Stimulated activated CD8-positive, alpha-beta memory T cell treated with anti-CD3 and anti-CD28 coated beads, Interleukin-2, amount 100 ng/mL, for 1 hour (primary cell): Measurements from ENCODE around the gene CFAP210.

ENCODE experiments used
- DNase-seq, 2 donors: peaks; one replicate each; pipeline ENCODE4 v3.0.0-alpha.2; 2020; ENCODE audit warnings: low read depth in 2 of 2

The CFAP210 gene

DNA sequence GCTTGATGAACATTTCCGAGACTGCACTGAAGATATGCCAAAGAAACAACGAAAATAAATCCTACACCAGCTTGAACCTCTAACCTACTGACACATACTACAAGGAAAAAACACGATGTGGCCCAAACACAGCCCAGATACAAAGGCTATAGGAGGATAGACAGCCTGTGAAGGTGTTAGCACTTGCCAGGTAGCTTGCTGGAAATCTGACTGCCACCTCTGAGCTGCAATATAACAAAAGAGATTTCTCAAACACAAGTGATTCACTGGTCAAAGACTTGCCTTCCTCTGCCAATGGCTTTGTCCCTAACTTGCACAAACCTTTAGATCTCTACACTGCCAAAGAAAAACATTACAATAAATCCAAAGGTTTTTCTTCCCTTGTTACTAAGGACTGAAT lies 21.1 kb downstream of the CFAP210 start:
- DNase-seq = no peak

DNA sequence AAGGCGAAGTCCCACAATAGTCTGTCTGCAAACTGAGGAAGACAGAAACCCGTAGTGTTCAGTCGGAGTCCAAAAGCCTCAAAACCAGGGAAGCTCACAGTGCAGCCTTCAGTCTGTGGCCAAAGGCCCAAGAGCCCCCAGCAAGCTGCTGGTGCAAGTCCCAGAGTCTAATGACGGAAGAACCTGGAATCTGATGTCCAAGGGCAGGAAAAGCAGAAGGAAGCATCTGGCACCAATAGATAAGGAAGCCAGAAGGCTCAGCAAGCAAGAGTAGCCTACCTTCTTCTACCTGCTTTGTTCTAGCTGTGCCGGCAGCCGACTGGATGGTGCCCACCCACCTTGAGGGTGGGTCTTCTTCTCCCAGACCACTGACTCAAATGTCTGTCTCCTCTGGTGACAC lies 21.8 kb downstream of the CFAP210 start:
- no peak for DNase-seq

DNA sequence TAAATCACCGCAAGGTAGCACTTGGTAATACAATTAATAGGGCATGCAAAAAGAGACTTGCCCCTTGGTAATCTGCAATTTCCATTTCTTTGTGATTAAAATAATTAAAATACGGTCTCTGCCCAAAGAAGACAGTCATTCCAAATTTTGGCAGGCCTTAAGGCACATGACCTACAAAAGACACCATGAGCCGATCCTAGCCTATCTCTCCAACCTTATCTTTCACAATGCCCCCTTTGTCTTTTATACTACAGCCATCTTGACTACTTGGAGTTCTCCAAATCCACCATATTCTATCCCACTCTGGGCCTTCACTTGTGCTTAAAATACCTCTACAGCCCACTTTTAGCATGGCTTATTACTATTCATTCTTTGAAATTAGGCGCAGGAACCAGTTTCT lies 23.3 kb downstream of the CFAP210 start:
- no peak for DNase-seq

DNA sequence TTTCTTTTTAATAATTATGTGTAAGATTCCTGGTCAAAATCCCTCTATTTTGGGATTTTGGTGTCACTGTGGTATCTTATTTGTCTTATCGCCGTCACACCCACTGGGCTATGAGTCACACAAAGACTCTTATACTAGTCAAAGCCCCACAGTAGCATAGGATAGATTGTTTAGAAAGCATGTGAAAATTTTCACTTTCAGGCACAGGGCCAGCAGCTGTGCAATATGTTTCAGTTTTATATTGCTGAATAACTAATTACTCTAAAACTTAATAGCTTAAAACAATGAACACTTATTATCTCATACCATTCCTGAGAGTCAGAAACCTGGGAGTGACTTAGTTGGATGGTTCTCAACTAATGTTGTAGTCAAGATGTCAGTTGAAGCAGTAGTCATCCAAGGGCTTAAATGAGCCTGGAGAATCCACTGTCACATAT lies 24.0 kb downstream of the CFAP210 start:
- DNase-seq = no peak

DNA sequence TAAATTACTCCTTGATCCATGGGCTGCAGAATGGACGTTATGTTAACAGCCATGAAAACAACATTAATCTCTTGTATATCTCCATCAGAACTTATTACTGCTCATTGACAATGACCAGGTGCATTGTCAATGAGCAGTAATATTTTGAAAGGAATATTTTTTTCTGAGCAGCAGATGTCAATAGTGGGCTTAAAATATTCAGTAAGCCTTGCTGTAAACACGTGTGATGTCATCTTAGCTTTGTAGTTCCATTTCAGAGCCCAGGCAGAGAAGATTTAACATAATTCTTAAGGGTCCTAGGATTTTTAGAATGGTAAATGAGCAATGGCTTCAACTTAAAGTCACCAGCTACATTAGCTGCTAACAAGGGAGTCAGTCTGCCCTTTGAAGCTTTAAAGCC lies 26.6 kb downstream of the CFAP210 start:
- DNase-seq = no peak

DNA sequence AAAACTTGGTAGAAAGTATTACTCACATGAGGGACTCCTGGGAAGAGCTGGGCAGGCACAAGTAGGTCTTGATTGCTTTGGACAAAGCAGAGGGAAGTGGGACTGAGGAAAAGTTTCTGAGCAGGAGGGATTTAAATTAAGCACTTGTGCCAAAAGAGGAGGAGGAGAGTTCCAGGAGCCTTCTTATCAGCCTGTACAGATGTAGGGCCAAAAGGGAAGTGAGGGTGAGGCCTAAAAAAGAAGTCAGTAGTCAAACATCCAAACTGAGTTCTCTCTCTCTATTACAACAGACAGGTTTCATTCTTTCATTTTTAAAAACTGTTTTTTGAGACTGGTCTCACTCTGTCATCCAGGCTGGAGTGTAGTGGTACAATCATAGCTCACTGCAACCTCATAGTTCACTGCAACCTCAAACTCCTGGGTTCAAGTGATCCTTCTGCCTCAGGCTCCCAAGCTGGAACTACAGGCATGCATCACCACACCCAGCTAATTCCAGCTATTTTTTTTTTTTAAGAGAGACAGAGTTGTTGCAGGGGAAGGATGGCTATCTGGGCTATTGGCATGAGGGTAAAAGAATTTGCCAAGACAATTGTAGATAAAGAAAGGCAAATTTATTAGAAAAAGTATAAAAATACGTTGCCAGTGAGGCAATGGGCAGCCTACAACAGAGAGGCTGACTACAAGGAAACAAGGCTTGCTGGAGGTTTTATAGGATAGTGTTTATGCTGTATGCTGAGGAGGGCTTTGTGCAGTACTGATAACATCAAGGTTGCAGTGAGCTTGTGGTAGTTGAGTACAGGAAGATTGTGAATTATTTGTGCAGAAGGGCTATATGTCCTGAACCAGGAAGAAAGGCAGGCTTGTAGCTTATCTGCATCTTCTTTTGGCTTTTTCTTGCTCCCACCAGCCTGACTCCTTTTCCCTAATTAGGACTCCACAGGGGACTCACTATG lies 29.0 kb downstream of the CFAP210 start:
- DNase-seq = no peak

DNA sequence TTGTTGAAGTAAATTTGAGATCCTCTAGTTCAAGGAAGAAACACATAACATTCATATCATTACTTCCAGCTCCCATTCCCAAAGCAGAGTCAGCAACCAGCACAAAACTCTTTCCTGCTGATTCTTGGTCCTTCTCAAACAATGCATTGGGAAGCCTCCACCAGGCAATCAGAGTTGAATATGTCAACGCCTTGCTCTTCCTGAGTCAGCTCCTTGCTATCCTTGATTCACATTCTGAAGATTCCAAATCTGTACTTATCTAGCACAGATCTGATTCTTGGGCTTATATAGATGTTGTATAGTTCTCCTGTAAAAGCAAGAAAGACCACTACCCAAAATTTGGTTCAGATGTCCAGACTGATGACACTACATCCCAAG lies 29.6 kb downstream of the CFAP210 start:
- DNase-seq = no peak

DNA sequence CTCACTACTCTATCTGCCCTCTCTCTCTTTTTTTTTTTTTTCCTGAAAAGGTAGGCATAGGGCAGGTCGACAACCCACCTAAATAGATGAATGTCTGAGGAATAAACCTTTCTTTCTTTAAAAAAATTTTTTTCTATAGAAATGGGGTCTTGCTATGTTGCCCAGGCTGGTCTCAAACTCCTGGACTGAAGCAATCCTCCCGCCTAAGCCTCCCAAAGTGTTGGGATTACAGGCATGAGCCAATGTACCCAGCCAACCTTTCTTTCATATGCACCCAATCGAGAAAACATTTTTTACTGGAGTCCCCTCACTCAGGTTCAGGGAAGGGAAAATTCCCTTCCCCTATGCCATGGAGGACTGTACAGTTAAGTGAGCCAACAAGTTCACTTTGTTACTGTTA lies 31.0 kb downstream of the CFAP210 start:
- DNase-seq = no peak

DNA sequence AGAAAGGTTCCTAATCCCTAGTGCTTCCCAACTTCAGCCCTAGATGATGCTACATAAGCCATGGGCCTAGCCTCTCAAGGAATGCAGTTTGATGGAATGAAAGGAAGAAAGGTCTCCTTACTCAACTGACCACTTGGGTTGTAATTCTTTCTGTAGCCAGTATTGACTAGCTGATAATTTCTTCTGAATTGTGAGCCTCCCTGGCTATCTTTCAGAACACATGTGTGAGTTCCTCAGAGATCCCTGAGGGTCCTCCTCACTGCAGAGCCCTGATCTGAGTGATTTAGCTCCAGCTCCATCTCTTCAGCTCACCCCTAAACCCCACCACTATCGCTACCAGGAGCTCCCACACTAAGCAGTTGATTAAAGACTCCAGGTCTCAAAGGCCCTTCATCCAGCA lies 31.5 kb downstream of the CFAP210 start:
- no peak for DNase-seq

DNA sequence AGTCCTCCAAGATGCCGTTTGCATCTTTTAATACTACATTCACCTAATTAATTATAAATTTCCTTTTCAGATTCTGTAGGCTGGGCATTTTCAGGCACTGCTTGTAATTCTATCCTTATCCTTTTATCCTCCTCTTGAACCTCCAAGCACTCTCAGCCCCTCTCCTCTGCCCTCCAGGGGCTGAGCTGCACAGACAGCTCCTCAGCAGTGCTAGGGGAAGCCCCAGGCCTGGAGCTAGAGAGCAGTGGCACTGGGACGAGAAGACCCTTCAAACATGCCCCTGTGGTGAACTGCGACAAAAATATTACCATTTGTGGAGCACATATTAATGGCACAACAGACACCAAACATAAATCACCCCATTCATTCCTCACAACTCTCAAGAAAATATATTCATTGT lies 32.9 kb downstream of the CFAP210 start:
- no peak for DNase-seq

DNA sequence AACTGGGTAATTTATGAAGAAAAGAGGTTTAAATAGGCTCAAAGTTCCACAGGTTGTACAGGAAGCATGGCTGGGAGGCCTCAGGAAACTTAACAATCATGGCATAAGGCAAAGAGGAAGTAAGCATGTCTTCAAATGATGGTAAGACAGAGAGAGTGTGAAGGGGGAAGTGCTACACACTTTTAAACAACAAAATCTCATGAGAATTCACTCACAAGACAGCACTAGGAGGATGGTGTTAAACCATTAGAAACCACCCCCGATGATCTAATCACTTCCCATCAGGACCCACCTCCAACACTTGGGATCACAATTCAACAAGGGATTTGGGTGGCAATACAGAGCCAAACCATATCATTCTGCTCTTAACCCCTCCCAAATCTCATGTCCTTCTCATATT lies 34.9 kb downstream of the CFAP210 start:
- DNase-seq = no peak

DNA sequence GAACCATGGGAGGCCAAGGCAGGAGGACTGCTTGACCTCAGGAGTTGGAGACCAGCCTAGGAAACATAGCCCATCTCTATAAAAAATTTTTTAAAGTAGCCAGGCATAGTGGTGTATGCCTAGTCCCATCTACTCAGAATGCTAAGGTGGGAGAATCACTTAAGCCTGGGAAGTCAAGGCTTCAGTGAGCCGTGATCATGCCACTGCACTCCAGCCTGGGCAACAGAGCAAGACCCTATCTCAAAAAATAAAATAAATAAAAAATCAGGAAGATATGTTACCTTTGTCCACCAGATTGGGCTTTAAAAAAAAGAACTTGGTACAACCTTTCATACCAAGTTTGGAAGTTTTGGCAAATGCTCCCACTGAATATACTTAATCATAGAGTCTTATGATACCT lies 35.3 kb downstream of the CFAP210 start:
- no peak for DNase-seq

DNA sequence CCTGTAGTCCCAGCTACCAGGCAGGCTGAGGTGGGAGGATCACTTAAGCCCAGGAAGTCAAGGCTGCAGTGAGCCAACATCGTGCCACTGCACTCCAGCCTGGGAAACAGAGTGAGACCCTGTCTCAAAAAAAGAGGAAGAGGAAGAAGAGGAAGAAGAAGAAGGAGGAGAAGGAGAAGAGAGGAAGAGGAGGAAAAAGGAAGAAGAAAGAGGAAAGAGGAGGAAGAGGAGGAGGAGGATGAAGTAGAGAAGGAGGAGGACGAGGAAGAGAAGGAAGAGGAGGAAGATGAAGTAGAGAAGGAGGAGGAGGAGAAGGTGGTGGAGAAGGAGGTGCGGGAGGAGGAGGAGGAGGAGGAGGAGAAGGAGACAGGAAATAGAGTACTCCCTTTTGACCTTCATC lies 38.0 kb downstream of the CFAP210 start:
- DNase-seq = no peak

DNA sequence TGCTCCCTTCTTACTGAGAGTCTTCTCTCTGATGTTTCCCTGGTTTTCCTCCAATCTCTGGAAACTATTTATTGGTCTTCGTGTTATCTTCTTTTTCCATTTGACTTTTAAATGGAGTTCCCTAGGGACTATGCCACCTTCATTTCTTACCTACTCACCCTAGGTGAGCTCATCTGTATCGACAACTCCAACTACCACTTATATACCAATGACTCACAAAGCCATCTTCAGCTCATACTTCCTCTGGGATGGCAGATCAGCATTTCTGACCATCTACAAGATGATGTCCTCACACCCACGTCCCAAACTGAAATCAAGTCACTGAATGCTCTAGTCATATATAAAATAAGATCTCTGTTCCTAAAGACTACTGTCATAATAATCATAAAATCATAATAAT lies 40.6 kb downstream of the CFAP210 start:
- no peak for DNase-seq

DNA sequence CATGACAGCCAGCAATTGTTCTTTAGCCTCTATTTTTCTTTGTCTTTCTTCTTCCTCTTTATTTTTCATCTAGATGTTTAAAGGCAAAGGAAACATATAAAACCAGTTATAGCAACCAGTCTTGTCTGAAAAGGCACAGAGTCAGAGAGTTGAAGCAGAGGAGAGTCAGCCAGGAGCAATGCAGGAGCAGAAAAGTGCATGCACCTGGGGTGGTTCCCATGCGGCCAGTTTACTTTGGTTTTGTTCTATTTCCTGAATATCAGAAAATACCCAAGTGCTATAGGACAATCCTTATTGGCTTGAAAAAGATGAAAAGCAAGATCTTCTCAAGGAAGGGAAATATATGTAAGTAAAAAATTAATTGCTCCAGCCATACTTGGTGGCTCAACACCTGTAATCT lies 44.9 kb downstream of the CFAP210 start:
- DNase-seq = no peak

DNA sequence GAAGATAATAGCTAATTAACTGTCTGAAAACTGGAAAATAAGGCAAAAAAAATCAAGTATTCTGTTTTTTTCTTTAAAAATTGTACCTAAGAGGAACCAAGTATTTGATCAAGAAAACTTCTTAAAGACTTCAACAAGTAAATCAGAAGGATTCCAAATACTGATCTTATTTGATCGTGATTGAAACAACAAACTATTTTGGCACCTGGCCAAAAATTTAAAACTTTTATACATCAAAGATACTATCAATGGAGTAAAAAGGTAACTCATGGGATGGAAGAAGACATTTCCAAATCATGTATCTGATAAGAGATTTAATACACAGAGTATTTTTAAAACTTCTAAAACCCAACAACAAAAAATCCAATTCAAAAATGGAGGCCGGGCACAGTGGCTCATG lies 46.7 kb downstream of the CFAP210 start:
- DNase-seq = no peak

DNA sequence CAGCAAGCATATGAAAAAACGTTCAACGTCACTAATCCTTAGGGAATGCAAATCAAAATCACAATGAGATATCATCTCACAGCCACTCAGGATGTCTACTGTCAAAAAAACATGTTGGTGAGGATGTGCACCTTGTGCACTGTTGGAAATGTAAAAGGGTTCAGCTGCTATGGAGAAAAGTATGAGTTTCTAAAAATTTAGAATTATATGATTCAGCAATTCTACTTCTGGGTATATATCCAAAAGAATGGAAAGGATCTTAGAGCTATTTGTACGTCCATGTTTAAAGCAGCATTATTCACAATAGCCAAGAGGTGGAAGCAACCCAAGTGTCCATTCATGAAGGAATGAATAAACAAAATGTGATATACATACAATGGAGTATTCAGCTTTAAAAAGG lies 50.0 kb downstream of the CFAP210 start:
- no peak for DNase-seq

DNA sequence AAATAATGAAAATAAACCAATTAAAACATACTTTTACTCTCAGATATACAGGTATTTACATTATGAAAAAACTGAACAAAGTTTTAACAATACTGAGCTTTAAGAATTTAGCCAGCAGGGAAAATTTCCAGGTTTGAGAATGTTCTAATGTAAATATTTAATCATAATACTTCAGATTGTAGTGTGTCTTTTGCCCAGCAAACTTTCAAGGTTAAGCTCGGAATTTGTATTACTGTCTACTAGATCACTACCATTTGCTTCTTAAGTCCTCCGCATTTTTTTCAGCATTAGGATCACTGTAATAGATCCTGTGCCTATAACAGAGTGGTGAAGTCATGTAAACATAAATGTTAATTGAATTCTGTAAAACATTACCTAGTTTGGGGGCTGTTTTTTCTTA lies 52.7 kb downstream of the CFAP210 start:
- DNase-seq = no peak

DNA sequence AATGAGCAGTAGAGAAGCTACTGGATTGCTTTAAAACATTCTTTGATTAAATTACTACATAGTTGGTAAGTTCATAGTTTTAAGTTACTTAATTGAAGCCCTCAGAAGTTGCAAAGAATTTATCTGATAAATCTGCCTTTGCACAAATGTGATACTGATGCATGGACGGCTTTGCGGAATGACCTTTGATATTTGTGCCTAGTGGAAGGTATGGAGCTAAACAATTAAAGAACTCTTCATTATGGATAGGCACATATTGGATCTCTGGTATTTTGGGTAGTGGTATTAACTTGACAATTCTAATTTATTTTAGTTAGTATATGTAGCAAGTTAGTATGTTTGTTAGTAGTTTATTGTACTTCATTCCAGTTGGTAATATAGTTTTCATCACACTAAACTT lies 54.1 kb downstream of the CFAP210 start:
- DNase-seq = no peak

DNA sequence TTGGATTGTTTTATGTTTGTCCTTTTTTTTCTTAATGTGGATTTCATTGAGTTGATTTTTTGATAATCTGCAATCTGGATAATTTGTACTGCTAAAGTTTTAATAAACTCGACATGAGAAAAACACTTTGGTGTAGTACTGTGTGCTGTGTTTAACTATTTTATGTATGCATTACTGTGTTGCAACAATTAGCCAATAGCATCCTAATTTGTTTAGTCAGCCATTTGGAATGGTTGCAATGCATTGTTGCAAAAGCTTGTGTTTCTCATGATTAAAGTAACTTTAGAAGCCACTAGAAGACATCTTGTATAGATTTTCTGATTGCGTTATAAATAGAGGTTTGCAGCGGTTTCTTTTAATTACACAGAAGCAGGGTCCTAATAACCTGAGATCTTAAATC lies 56.6 kb downstream of the CFAP210 start:
- no peak for DNase-seq

DNA sequence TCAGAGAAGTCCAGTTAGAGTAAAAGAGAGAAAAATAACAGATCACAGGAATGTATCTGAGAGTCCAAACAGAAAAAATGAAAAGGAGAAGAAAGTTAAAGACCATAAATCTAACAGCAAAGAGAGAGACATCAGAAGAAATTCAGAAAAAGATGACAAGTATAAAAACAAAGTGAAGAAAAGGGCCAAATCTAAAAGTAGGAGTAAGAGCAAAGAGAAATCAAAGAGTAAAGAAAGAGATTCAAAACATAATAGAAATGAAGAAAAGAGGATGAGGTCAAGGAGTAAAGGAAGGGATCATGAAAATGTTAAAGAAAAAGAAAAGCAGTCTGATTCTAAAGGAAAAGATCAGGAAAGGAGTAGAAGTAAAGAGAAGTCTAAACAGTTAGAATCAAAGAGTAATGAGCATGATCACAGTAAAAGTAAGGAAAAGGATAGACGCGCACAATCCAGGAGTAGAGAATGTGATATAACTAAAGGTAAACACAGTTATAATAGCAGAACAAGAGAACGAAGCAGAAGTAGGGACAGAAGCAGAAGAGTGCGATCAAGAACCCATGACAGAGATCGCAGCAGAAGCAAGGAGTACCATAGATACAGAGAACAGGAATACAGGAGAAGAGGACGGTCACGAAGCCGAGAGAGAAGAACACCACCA lies 57.6 kb downstream of the CFAP210 start:
- DNase-seq = no peak

DNA sequence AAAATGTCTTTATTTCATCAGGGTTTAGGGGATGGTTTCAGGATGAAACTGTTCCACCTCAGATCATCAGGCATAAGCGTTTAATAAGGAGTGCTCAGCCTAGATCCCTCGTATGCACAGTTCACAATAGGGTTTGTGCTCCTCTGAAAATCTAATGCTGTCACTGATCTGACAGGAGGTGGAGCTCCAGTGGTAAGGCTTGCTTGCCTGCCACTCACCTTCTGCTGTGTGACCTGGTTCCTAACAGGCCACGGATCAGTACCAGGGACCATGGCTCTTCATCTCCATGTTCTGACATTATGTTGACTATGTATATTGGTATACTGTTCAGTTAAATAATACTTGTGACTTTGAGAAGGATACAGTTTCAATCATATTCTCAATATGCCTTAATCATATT lies 68.4 kb downstream of the CFAP210 start:
- DNase-seq = no peak

DNA sequence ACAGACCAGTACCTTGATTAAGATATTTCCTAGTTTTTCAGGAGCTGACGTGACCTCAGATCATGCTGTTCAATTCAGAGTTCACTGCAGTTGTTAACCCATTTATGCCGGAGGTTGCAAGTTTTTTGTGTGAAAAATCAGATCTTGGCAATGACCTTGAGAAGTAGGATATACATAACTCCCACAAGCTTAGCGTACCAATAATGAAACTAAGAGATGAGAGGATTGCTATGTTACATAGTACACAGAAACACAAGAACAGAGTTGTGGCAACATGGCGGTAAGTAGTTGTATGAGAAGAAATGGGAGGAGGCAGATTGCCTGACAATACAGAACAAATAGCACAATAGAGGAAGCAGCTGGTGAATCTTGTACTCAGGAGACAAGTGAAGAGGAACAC lies 71.0 kb downstream of the CFAP210 start:
- DNase-seq = no peak
